T-helper 2 cell treated with Interferon-gamma antibody and Interleukin-4, amounts not matched to agents 5 μg/mL and 100 μg/mL, for 36 hours (primary cell): ENCODE measurements around the gene PPP4R3B.
"Not testable (repeated sequence)": the region's sequence is repeated elsewhere in the genome, so short reads cannot be mapped to it uniquely, and the experiment has no call there.

Source experiments
- DNase-seq: peaks from one replicate; pipeline ENCODE4 v3.0.0; 2021; ENCODE audit warnings: low spot score
- H3K27ac Mint-ChIP-seq: one replicate; pipeline ENCODE4 v1.8.0; 2021; ENCODE audit warnings: mild to moderate bottlenecking, mixed read lengths
- H3K27me3 Mint-ChIP-seq: one replicate; pipeline ENCODE4 v1.8.0; 2021; ENCODE audit warnings: low read depth, mixed read lengths
- H3K36me3 Mint-ChIP-seq: one replicate; pipeline ENCODE4 v1.8.0; 2021; ENCODE audit warnings: low read depth, mixed read lengths
- H3K4me1 Mint-ChIP-seq: one replicate; pipeline ENCODE4 v1.8.0; 2021; ENCODE audit warnings: low read depth, mixed read lengths
- H3K4me3 Mint-ChIP-seq: one replicate; pipeline ENCODE4 v1.8.0; 2022; ENCODE audit warnings: mild to moderate bottlenecking, moderate library complexity, mixed read lengths
- H3K9me3 Mint-ChIP-seq: one replicate; pipeline ENCODE4 v1.8.0; 2021; ENCODE audit warnings: mixed read lengths

PPP4R3B gene

DNA sequence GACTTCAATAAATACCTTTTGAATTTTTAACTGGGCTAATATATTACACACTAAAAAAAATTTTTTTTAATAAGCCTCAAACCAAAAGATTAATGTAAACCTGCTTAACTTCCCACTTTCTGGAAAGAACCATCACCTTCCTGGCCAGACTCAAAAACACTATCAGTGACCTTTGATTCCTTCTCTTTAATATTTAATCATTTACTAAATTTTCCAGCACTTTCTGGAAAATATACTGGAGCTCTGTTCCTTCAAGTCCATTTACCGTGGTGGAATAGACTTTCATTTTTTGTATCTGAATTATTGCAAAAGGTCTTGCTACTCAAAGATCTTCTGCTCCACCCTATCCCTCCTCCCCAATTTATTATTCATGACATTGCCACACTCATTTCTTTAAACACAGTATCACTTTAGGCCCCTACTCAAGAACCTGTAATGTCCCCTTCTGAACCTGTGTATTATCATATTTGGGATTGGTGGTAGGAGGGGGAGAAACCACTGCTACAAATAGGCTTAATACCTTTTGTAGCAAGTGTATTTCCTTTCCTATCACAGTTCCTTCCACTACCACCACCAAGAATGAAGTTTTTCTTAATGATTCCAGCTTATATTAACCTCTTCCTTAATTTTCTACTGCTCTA lies 7.4 kb downstream of the PPP4R3B start:
- DNase-seq = no peak
- peaks cover 34% of the 10 kb centered on the region for H3K4me1 Mint-ChIP-seq
- H3K36me3 Mint-ChIP-seq = peaks cover 49% of the 10 kb centered on the region
- no peaks in the 10 kb centered on the region for H3K27me3 Mint-ChIP-seq
- no peak overlapping the region for H3K4me3 Mint-ChIP-seq
- peak overlapping the region; percentile 75 for H3K27ac Mint-ChIP-seq
- no peaks in the 10 kb centered on the region for H3K9me3 Mint-ChIP-seq

- Mint-ChIP-seq H3K27ac (peak overlapping the region; percentile 41), H3K36me3 (peaks cover 47% of the 10 kb centered on the region), H3K4me3 (no peak overlapping the region), H3K4me1 (peaks cover 35% of the 10 kb centered on the region), H3K9me3 (no peaks in the 10 kb centered on the region), H3K27me3 (no peaks in the 10 kb centered on the region)
- no peak for DNase-seq
Measured at GRCh38 chr2:55609193-55609794, 8.1 kb downstream of the PPP4R3B start.

- no peak for DNase-seq
- Mint-ChIP-seq H3K36me3 (peaks cover 38% of the 10 kb centered on the region), H3K27me3 (no peaks in the 10 kb centered on the region), H3K27ac (no peak overlapping the region), H3K4me3 (no peak overlapping the region), H3K4me1 (peaks cover 31% of the 10 kb centered on the region), H3K9me3 (no peaks in the 10 kb centered on the region)
Measured at GRCh38 chr2:55607717-55608116, 9.7 kb downstream of the PPP4R3B start.

DNA sequence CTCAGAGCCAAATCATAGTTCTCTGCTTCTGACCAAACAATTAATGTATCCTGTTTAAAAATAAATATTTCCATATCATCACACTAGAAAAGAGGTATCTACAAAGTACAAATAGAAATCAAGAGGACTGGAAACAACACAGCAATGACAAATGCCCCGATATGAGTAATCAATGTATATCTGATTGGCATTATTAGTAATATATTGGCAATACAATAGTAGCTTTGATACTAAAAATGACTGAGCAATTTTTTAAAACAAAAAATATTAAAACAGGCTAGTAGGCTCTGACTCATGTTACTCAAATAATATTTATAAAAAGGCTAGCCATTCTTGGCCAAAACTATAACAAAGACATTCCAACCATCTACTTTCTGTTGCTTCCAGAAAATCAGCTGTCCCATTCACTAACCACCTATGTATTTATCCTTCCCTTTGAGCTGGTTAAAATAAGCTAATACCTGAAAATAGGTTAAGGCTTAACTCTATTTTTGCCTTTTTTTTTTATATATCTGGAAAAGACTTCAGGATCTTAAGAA lies 13.3 kb downstream of the PPP4R3B start:
- DNase-seq = no peak
- Mint-ChIP-seq H3K4me1 (peaks cover 21% of the 10 kb centered on the region), H3K4me3 (no peak overlapping the region), H3K27ac (no peak overlapping the region), H3K36me3 (peaks cover 33% of the 10 kb centered on the region), H3K27me3 (no peaks in the 10 kb centered on the region), H3K9me3 (no peaks in the 10 kb centered on the region)

DNA sequence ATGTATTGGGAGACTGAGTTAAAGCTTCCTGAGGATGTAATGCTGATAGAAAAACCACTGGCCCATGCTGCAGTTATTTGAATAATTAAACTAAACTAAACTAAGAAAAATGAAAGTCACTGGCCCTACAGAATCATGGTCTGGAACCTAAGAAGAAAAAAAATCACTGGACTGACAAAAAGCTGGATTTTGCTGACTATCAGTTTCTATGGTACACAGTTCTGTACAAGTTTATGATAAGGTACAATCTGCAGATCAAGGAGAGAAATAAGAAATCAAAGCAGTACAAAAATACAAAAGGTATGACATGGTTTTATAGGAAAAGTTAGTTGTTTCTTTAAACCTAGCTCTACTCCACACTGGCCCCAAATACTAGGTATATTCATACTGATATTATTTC lies 15.6 kb downstream of the PPP4R3B start:
- Mint-ChIP-seq H3K4me3 (no peak overlapping the region), H3K27ac (no peak overlapping the region), H3K27me3 (no peaks in the 10 kb centered on the region), H3K36me3 (peaks cover 37% of the 10 kb centered on the region), H3K9me3 (no peaks in the 10 kb centered on the region), H3K4me1 (peaks cover 18% of the 10 kb centered on the region)
- DNase-seq = no peak

GRCh38 chr2:55598056-55598795 lies 19.2 kb downstream of the PPP4R3B start:
- Mint-ChIP-seq H3K27ac (no peak overlapping the region), H3K36me3 (peaks cover 53% of the 10 kb centered on the region), H3K27me3 (no peaks in the 10 kb centered on the region), H3K9me3 (no peaks in the 10 kb centered on the region), H3K4me3 (no peak overlapping the region), H3K4me1 (peaks cover 16% of the 10 kb centered on the region)
- no peak for DNase-seq

DNA sequence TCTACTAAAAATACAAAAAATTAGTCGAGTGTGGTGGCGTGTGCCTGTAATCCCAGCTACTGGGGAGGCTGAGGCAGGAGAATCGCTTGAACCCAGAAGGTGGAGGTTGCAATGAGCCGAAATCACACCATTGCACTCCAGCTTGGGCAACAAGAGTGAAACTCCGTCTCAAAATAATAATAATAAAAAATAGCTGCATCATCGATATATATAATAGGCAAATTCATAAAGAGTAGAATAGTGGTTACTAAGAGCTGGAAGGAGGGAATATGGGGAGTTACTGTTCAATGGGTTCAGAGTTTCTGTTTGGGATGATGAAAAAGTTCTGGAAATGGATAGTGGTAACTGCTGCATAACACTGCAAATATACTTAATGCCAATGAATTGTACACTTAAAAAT lies 20.6 kb downstream of the PPP4R3B start:
- peaks cover 47% of the 10 kb centered on the region for H3K36me3 Mint-ChIP-seq
- DNase-seq, H3K27me3 Mint-ChIP-seq, H3K4me3 Mint-ChIP-seq, H3K9me3 Mint-ChIP-seq, H3K27ac Mint-ChIP-seq: not testable (repeated sequence)
- H3K4me1 Mint-ChIP-seq = peaks cover 20% of the 10 kb centered on the region

GRCh38 chr2:55595536-55595935 lies 21.9 kb downstream of the PPP4R3B start:
- Mint-ChIP-seq H3K4me3 (no peak overlapping the region), H3K27ac (no peak overlapping the region), H3K27me3 (no peaks in the 10 kb centered on the region), H3K9me3 (no peaks in the 10 kb centered on the region), H3K4me1 (peaks cover 20% of the 10 kb centered on the region), H3K36me3 (peaks cover 52% of the 10 kb centered on the region)
- no peak for DNase-seq

- DNase-seq = no peak
- H3K4me1 Mint-ChIP-seq = peaks cover 13% of the 10 kb centered on the region
- no peak overlapping the region for H3K27ac Mint-ChIP-seq
- no peaks in the 10 kb centered on the region for H3K9me3 Mint-ChIP-seq
- H3K36me3 Mint-ChIP-seq = peaks cover 37% of the 10 kb centered on the region
- no peaks in the 10 kb centered on the region for H3K27me3 Mint-ChIP-seq
- no peak overlapping the region for H3K4me3 Mint-ChIP-seq
Measured at GRCh38 chr2:55592130-55592529, 25.3 kb downstream of the PPP4R3B start.

DNA sequence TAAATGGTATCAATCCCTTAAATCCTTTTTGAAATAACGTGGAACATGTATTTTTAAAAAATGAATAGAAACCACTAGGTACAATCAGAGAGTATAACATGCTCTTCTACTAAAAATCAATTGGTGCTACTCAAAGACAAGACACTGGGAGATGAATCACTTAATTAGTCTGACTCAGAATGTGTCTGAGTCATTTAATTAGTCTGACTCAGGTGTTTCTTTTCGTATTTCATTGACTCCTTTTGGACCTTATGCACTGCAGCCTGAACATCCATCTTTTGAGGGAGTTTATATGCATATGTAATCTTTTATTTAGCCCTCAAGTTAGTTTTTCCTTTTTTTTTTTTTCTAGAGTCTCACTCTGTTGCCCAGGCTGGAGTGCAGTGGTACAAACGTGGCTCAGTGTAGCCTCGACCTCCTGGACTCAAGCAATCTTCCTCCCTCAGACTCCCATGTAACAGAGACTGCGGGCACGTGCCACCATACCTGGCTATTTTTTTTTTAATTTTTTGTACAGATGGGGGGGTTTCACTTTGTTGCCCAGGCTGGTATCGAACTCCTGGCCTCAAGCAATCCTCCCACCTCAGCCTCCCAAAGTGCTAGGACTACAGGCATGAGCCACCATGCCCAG lies 26.5 kb downstream of the PPP4R3B start:
- peaks cover 13% of the 10 kb centered on the region for H3K4me1 Mint-ChIP-seq
- peaks cover 36% of the 10 kb centered on the region for H3K36me3 Mint-ChIP-seq
- DNase-seq = no peak
- peak overlapping the region; percentile 26 for H3K27ac Mint-ChIP-seq
- H3K27me3 Mint-ChIP-seq = no peaks in the 10 kb centered on the region
- no peaks in the 10 kb centered on the region for H3K9me3 Mint-ChIP-seq
- no peak overlapping the region for H3K4me3 Mint-ChIP-seq

GRCh38 chr2:55585451-55586080 lies 31.9 kb downstream of the PPP4R3B start:
- peaks cover 36% of the 10 kb centered on the region for H3K36me3 Mint-ChIP-seq
- H3K9me3 Mint-ChIP-seq = no peaks in the 10 kb centered on the region
- DNase-seq = no peak
- H3K27ac Mint-ChIP-seq = no peak overlapping the region
- no peak overlapping the region for H3K4me3 Mint-ChIP-seq
- H3K4me1 Mint-ChIP-seq = peaks cover 8% of the 10 kb centered on the region
- no peaks in the 10 kb centered on the region for H3K27me3 Mint-ChIP-seq

- no peaks in the 10 kb centered on the region for H3K9me3 Mint-ChIP-seq
- DNase-seq = no peak
- H3K4me1 Mint-ChIP-seq = peaks cover 8% of the 10 kb centered on the region
- H3K27ac Mint-ChIP-seq = no peak overlapping the region
- H3K4me3 Mint-ChIP-seq = no peak overlapping the region
- H3K36me3 Mint-ChIP-seq = peaks cover 51% of the 10 kb centered on the region
- no peaks in the 10 kb centered on the region for H3K27me3 Mint-ChIP-seq
Measured at GRCh38 chr2:55581874-55582547, 35.4 kb downstream of the PPP4R3B start.

DNA sequence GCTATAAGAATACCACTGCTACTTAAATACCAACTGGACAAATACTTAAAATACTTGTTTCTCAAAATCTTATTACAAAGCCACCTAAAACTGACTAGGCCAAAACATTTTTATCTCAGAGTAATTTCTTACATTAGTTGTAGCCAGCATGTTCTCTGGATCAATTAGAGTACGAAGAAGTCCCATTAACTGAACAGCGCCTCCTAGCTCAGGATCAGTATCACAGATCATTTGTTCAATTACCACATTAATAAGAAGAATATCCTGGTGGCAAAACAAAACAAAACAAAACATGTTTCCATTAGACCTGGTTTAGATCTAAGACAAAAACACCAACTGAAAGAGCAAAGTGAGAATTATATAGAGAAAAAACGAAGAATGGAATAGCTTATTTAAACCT lies 36.0 kb downstream of the PPP4R3B start:
- no peaks in the 10 kb centered on the region for H3K27me3 Mint-ChIP-seq
- H3K36me3 Mint-ChIP-seq = peaks cover 49% of the 10 kb centered on the region
- H3K4me3 Mint-ChIP-seq = no peak overlapping the region
- DNase-seq = no peak
- H3K4me1 Mint-ChIP-seq = peaks cover 8% of the 10 kb centered on the region
- no peaks in the 10 kb centered on the region for H3K9me3 Mint-ChIP-seq
- H3K27ac Mint-ChIP-seq = peak overlapping the region; percentile 4
